ENCODE data around the gene FLYWCH1. TPM values are rescaled to one million over a fixed set of nuclear protein-coding genes. Genes with fewer than 3 reads are reported as not detected.

The FLYWCH1 gene
- total and polyA plus RNA-seq, 9 of the 15 experiments (the other 6 are each of a cell fraction or from before 2014, with no cell fraction given), result 0.18 to 33.6 (median 11.3) TPM

DNA sequence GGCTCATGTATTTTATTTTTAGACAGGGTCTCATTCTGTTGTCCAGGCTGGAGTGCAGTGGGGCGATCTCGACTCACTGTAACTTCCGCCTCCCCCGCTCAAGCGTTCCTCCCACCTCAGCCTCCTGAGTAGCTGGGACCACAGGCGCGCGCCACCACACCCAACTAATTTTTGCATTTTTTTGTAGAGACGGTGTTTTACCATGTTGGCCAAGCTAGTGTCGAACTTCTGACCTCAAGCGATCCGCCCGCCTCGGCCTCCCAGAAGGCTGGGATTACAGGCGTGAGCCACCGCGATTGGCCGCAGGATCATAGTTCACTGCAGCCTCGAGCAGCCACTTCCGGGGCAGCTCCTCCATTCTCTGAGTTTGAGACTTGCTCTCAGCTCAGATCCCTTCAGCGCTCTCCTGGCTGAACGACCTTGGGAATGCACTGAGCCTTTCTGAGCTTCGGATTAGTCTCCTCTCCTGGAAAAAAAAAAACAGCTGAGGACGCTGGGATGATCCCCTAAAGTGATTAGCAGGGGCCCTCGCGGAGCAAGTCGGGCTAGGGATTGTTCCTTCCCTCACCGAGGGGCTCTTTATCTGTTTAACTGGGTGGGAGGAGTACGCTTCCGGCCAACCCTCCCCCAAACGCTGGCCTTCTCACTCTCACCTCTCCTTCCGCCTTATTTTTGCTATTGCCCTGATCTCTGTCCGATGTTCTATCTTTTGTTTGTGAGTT is 69.6 kb downstream of the FLYWCH1 start (continued):
- no peak for TF ChIP-seq CCAR2 (IDR thresholded peaks at IDR 0.05; ENCODE audit: low read depth, low read length)
- TF ChIP-seq ZSCAN32 (CRISPR knock-in tag; IDR thresholded peaks at IDR 0.05), result no peak
- TF ChIP-seq CREBBP (IDR thresholded peaks at IDR 0.05; ENCODE audit: low read depth, low read length), result no peak
- TF ChIP-seq SMARCA5 (IDR thresholded peaks at IDR 0.05), result peak; percentile 96
- peak; percentile 67; the same call in 1 of the 2 replicates for TF ChIP-seq POLR2H (tag; IDR thresholded peaks at IDR 0.05; ENCODE audit: low read depth)
- TF ChIP-seq ZBTB17 (CRISPR knock-in tag; IDR thresholded peaks at IDR 0.05), result no peak
- no peak for TF ChIP-seq KAT7 (CRISPR knock-in tag; IDR thresholded peaks at IDR 0.05; ENCODE audit: borderline replicate concordance)
- TF ChIP-seq, protein P1, sequence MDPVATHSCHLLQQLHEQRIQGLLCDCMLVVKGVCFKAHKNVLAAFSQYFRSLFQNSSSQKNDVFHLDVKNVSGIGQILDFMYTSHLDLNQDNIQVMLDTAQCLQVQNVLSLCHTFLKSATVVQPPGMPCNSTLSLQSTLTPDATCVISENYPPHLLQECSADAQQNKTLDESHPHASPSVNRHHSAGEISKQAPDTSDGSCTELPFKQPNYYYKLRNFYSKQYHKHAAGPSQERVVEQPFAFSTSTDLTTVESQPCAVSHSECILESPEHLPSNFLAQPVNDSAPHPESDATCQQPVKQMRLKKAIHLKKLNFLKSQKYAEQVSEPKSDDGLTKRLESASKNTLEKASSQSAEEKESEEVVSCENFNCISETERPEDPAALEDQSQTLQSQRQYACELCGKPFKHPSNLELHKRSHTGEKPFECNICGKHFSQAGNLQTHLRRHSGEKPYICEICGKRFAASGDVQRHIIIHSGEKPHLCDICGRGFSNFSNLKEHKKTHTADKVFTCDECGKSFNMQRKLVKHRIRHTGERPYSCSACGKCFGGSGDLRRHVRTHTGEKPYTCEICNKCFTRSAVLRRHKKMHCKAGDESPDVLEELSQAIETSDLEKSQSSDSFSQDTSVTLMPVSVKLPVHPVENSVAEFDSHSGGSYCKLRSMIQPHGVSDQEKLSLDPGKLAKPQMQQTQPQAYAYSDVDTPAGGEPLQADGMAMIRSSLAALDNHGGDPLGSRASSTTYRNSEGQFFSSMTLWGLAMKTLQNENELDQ (CRISPR knock-in tag; IDR thresholded peaks at IDR 0.05; ENCODE audit: borderline replicate concordance), result no peak
- TF ChIP-seq NEUROD1 (IDR thresholded peaks at IDR 0.05; ENCODE audit: borderline replicate concordance, low read depth, low read length, partially characterized antibody), result peak; percentile 10
- TF ChIP-seq TRIM28 (IDR thresholded peaks at IDR 0.05), result peak; percentile 94
- no peak for TF ChIP-seq TGIF2 (CRISPR knock-in tag; IDR thresholded peaks at IDR 0.05)
- TF ChIP-seq SMARCA4 (IDR thresholded peaks at IDR 0.05), result peak; percentile 71; the same call in 1 of the 2 replicates
- no peak for TF ChIP-seq ZNF3 (CRISPR knock-in tag; IDR thresholded peaks at IDR 0.05)
- no peak for TF ChIP-seq PURB (CRISPR knock-in tag; IDR thresholded peaks at IDR 0.05; ENCODE audit: low read depth)
- TF ChIP-seq ZBTB7A (IDR thresholded peaks at IDR 0.05; ENCODE audit: borderline replicate concordance, control insufficient read depth, low read depth, low read length), result peak; percentile 68
- no peak for TF ChIP-seq SAP30 (IDR thresholded peaks at IDR 0.05; ENCODE audit: borderline replicate concordance, insufficient read depth, low read depth, low read length, poor library complexity, severe bottlenecking)
- no peak for TF ChIP-seq TAF15 (IDR thresholded peaks at IDR 0.05; ENCODE audit: low read depth, low read length)
- TF ChIP-seq DPF2 (IDR thresholded peaks at IDR 0.05), result peak; percentile 61
- 0 out of 2 replicates have a peak, but pooled peaks have one; percentile 11 for TF ChIP-seq NCOA1 (IDR thresholded peaks at IDR 0.05; ENCODE audit: low read depth)
- TF ChIP-seq, protein P2, sequence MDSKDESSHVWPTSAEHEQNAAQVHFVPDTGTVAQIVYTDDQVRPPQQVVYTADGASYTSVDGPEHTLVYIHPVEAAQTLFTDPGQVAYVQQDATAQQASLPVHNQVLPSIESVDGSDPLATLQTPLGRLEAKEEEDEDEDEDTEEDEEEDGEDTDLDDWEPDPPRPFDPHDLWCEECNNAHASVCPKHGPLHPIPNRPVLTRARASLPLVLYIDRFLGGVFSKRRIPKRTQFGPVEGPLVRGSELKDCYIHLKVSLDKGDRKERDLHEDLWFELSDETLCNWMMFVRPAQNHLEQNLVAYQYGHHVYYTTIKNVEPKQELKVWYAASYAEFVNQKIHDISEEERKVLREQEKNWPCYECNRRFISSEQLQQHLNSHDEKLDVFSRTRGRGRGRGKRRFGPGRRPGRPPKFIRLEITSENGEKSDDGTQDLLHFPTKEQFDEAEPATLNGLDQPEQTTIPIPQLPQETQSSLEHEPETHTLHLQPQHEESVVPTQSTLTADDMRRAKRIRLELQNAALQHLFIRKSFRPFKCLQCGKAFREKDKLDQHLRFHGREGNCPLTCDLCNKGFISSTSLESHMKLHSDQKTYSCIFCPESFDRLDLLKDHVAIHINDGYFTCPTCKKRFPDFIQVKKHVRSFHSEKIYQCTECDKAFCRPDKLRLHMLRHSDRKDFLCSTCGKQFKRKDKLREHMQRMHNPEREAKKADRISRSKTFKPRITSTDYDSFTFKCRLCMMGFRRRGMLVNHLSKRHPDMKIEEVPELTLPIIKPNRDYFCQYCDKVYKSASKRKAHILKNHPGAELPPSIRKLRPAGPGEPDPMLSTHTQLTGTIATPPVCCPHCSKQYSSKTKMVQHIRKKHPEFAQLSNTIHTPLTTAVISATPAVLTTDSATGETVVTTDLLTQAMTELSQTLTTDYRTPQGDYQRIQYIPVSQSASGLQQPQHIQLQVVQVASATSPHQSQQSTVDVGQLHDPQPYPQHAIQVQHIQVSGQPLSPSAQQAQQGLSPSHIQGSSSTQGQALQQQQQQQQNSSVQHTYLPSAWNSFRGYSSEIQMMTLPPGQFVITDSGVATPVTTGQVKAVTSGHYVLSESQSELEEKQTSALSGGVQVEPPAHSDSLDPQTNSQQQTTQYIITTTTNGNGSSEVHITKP (IDR thresholded peaks at IDR 0.05; ENCODE audit: partially characterized antibody), result peak; percentile 34
- TF ChIP-seq KLF1 (tag; IDR thresholded peaks at IDR 0.05), result peak; percentile 19; the same call in 1 of the 2 replicates
- TF ChIP-seq, protein P3, sequence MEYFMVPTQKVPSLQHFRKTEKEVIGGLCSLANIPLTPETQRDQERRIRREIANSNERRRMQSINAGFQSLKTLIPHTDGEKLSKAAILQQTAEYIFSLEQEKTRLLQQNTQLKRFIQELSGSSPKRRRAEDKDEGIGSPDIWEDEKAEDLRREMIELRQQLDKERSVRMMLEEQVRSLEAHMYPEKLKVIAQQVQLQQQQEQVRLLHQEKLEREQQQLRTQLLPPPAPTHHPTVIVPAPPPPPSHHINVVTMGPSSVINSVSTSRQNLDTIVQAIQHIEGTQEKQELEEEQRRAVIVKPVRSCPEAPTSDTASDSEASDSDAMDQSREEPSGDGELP (CRISPR knock-in tag; IDR thresholded peaks at IDR 0.05; ENCODE audit: borderline replicate concordance), result peak; percentile 62
- peak; percentile 33 for TF ChIP-seq BRD9 (IDR thresholded peaks at IDR 0.05; ENCODE audit: low read depth, partially characterized antibody)

Data from K562 (cell line).